Muscle layer of colon (tissue), 2 donors: ENCODE data around the gene CPT1B.
A peak's percentile ranks its signal among the peaks of the same experiment; 100 is the strongest.

Experiments used
- H3K27ac ChIP-seq: one replicate; pipeline ENCODE4 v1.7.0; 2013; ENCODE audit warnings: low read depth, mild to moderate bottlenecking, low read length, moderate library complexity
- H3K27me3 ChIP-seq, 2 donors: one replicate each; pipeline ENCODE4 v1.7.0; 2013; ENCODE audit warnings: low read length in 2 of 2, mild to moderate bottlenecking in 2 of 2; ENCODE audit not compliant: insufficient read depth in 2 of 2, control insufficient read depth in 1 of 2
- H3K36me3 ChIP-seq: one replicate; pipeline ENCODE4 v1.7.0; 2013; ENCODE audit warnings: mild to moderate bottlenecking, low read length; ENCODE audit not compliant: insufficient read depth
- H3K4me1 ChIP-seq: one replicate; pipeline ENCODE4 v1.7.0; 2013; ENCODE audit warnings: mild to moderate bottlenecking, low read length; ENCODE audit not compliant: insufficient read depth
- H3K4me3 ChIP-seq, 2 donors: one replicate each; pipeline ENCODE4 v1.7.0; 2013; ENCODE audit warnings: low read length in 2 of 2, low read depth in 1 of 2, mild to moderate bottlenecking in 1 of 2, moderate library complexity in 1 of 2
- H3K9ac ChIP-seq: one replicate; pipeline ENCODE4 v1.7.0; 2013; ENCODE audit warnings: low read length
- H3K9me3 ChIP-seq: one replicate; pipeline ENCODE4 v1.7.0; 2013; ENCODE audit warnings: mild to moderate bottlenecking, low read length
- donor health status: abdominal sarcoma.
- donor health status: Adenocarcinoma of cecum.

CPT1B gene

DNA sequence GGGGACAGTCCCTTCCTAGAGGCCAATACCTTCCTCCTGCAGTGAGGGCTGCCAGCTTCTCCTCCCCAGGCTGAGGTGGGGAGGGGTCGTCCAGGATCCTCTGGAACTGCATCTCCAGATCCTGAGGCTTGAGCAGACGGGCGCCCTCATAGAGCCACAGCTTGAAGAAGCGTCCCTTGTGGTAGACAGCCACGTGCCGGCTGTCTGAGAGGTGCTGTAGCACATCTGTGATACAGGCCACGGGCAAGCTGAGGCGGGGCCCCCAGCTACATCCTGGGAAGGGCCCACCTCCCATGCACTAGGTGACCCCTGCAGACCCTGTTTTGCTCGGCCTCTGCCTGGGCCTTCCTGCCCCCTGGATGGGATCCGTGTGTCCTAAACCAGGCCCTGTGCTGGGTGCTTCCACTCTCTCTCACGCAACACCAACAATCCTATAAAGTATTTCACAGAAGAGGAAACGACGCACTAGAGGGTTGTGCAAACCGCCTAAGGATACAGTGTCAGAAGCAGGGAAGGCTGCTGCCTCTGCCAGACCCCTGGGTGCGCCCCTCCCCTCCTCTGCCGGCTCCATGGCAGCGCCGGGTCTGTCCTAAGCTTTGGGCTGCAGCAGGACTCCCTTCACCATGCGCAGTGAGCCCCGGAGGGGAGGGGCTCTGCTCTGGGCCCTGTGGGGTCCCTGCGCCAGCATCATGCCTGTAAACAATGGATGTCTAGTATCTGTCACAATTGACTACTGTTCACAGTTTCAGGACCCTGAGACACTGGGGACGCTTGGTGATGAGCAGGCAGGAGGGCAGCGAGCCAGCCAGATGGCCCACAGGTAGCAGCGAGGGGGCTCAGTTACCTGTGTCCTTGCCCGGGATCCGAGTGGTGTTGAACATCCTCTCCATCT lies 4.5 kb downstream of the CPT1B start:
- peaks cover 0 to 15% of the 10 kb centered on the region in 2 donors for H3K27me3 ChIP-seq
- H3K4me1 ChIP-seq: peaks cover 7% of the 10 kb centered on the region
- no peak overlapping the region for H3K27ac ChIP-seq
- no peak overlapping the region for H3K9ac ChIP-seq
- H3K4me3 ChIP-seq: no peak overlapping the region
- no peaks in the 10 kb centered on the region for H3K36me3 ChIP-seq
- H3K9me3 ChIP-seq: no peaks in the 10 kb centered on the region

DNA sequence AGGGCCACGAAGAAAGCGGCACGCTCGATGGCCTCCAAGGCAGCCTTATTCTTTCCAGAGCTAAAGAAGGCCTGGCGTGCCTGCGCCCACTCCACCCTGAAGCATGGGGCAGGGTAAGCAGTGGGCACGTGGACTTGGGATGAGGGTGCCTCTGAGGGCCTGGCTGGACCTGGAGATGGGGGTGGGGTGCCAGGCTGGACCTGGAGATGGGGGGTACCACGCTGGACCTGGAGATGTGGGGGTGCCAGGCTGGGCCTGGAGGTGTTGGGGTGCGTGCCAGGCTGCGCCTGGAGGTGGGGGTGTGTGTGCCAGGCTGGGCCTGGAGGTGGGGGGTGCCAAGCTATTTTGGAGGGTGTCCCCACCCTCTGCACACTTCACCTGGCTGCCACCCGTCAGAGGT lies 5.3 kb downstream of the CPT1B start:
- Histone ChIP-seq H3K4me3 (no peak overlapping the region), H3K9me3 (no peaks in the 10 kb centered on the region), H3K4me1 (no peaks in the 10 kb centered on the region), H3K9ac (no peak overlapping the region), H3K27me3 (peaks cover 0 to 7% of the 10 kb centered on the region in 2 donors), H3K27ac (no peak overlapping the region), H3K36me3 (no peaks in the 10 kb centered on the region)

DNA sequence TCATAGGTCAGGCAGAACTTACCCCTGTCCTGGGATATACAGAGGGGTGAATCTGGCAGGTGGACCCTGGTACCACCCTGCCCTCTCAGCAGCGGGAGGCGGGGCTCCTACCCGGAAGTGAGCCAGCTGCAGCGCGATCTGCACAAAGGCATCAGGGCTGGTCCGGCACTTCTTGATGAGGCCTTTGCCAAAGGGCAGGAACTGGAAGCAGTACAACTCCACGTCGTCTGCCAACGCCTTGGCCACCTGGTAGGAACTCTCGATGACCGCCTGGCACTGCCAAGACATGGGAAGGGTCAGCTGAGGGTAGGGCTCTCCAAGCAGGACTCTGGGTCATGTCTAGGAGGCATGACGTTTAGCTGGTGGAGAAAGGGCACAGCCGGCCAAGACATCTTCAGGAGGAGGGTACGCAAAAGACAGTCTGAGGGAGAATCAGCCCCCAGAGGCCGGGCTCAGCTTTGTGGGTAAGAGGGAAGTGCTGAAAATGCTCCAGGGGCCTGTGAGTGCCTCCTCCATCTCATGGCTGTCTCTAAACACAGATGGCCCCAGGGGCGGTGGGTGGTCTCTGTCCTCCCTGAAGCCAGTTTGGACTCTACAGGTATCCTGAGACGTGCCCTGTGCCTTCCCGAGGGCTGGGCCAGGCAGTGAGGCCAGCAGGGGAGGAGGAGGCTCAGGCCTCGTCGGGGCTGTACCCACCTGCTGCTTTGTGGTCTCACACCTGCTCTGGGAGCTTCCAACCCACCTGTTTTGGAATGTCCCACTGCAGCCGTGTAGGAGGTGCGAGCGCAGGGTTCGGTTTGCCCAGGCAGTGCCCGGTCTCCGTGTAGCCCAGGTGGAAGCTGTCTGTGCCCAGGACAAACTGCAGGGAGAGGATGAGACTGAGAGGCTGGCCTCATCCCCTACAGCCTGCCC lies 6.7 kb downstream of the CPT1B start:
- H3K27me3 ChIP-seq: no peaks in the 10 kb centered on the region
- H3K4me3 ChIP-seq: no peak overlapping the region
- H3K9ac ChIP-seq: no peak overlapping the region
- no peaks in the 10 kb centered on the region for H3K36me3 ChIP-seq
- no peaks in the 10 kb centered on the region for H3K4me1 ChIP-seq
- H3K9me3 ChIP-seq: no peaks in the 10 kb centered on the region
- no peak overlapping the region for H3K27ac ChIP-seq

DNA sequence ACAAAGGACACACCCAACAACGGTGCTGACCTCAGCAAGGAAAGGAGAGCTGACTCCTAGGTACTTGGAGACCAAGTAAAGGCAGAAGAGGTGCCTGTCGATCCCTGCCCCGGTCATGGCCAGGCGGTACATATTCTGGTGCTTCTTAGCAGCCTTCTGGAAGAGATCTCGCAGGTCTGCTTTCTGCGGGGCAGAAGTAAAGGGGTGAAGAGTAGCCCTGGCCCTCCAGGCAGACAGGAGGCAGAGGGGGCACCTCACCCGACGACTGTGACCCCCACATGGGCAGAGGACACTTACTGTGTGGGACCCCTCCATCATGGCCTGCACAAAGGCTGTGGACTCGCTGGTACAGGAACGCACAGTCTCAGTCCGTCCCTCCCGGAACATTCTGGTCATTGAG lies 7.4 kb downstream of the CPT1B start:
- no peak overlapping the region for H3K27ac ChIP-seq
- H3K27me3 ChIP-seq: no peaks in the 10 kb centered on the region
- H3K9me3 ChIP-seq: no peaks in the 10 kb centered on the region
- H3K36me3 ChIP-seq: no peaks in the 10 kb centered on the region
- H3K9ac ChIP-seq: no peak overlapping the region
- no peak overlapping the region for H3K4me3 ChIP-seq
- H3K4me1 ChIP-seq: no peaks in the 10 kb centered on the region

DNA sequence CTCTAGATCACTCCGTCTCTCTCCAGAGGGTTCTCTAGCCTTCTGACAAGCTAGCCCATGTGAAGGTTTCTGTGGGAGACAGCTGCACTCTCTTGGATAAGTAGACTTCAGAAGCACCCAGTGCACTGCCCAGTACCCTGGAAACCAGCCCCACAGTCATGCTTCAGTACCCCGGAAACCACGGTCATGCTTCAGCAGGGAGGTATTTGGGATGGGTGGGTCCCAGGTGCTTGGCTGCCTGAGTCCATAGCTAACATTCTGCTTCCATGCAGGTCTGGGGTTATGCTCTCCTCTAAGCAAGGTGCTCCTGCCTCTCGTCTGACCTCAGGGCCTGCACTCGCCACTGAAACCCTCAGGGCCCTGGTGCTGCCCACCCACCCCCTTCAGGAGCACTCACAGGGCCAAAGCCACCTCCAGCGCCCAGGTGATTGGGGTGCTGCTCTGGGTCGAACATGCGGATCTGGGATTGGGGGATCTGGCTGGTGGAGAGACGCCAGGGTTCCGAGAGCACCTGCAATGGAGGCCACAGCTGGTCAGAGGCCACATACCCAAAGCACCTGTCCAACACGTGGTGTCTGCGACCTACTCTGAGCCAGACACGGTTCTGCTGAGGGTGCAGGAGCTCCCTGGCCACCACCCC lies 8.2 kb downstream of the CPT1B start:
- H3K9ac ChIP-seq: no peak overlapping the region
- no peaks in the 10 kb centered on the region for H3K4me1 ChIP-seq
- H3K27me3 ChIP-seq: no peaks in the 10 kb centered on the region
- no peaks in the 10 kb centered on the region for H3K36me3 ChIP-seq
- no peak overlapping the region for H3K4me3 ChIP-seq
- H3K27ac ChIP-seq: no peak overlapping the region
- no peaks in the 10 kb centered on the region for H3K9me3 ChIP-seq

DNA sequence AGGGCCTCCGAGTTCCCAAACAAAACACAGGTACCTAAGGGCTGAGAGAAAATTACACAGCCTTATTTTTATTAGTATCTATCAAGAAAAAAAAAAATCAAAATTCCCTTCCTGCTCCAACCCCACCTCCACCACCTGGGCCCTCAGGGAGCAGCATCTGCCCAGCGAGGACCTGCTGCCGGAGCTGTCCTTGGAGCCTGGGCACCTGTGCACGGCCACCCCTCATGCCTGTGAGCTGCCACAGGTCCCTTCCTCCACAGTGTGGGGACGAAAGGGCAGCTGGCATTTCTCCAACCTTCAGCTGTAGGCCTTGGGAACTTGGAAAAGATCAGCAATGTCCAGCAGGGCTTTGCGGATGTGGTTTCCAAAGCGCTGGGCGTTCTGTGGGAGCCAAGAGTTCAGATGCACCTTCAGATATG lies 9.2 kb downstream of the CPT1B start:
- Histone ChIP-seq H3K9ac (no peak overlapping the region), H3K36me3 (no peaks in the 10 kb centered on the region), H3K27ac (no peak overlapping the region), H3K9me3 (no peaks in the 10 kb centered on the region), H3K27me3 (no peaks in the 10 kb centered on the region), H3K4me3 (no peak overlapping the region), H3K4me1 (no peaks in the 10 kb centered on the region)

DNA sequence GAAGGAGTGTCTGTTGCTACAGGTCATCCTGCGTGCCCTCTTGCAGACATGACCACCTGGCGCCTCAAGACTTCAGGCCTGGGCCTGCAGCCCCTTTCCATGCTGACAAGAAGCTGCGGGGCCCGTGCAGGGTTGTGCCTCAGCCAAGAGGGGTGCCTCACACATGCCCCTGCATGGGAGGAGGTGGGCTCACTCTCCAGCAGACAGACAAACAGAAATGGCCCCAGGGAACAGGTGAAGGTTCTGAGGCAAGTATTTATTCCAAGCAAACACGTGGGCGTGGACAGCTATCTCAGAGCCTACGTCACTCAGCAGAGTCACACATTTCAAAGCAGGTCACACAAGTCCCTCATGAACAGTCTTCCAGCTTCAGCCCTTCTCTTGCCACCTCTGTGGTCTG lies 9.6 kb downstream of the CPT1B start:
- Histone ChIP-seq H3K27me3 (no peaks in the 10 kb centered on the region), H3K9ac (no peak overlapping the region), H3K4me3 (no peak overlapping the region), H3K36me3 (no peaks in the 10 kb centered on the region), H3K4me1 (peaks cover 3% of the 10 kb centered on the region), H3K9me3 (no peaks in the 10 kb centered on the region), H3K27ac (no peak overlapping the region)

DNA sequence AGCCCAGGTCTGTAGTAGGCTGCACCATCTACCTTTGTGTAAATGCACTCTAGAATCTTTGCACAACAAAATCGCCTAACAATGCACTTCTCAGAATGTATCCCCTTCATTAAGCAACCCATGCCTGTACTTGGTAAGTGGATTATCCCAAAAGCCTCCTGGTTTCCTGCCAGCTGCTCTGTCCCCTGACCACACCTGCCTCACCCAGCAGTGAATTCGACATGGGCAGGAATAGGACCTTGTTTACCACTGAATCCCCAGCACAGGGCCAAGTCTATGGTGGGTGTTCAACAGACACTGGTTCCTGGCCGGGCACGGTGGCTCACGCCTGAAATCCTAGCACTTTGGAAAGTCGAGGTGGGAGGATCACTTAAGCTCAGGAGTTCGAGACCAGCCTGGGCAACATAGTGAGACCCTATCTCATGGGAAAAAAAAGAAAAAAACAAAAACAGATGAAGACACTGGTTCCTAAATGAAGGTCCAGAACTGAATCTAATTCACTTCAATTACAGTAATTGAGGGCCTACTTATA lies 10.4 kb downstream of the CPT1B start:
- H3K4me1 ChIP-seq: peaks cover 9% of the 10 kb centered on the region
- H3K9me3 ChIP-seq: no peaks in the 10 kb centered on the region
- no peak overlapping the region for H3K27ac ChIP-seq
- no peak overlapping the region for H3K4me3 ChIP-seq
- H3K36me3 ChIP-seq: no peaks in the 10 kb centered on the region
- H3K9ac ChIP-seq: no peak overlapping the region
- H3K27me3 ChIP-seq: no peaks in the 10 kb centered on the region

DNA sequence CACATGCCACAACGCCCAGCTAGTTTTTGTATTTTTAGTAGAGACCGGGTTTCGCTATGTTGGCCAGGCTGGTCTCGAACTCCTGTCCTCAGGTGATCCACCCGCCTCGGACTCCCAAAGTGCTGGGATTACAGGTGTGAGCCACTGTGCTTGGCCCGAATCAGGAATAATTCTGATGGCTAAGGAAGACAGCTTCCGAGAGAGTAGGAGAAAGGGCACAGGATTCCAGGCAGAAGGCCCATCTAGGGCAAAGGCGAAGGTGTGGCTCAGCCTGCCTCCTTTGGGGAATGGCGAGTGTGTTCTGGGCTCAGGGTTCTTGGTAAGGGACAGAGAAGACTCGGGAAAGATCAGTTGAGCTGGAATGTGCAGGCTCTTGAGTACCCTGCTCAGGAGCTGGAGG lies 13.9 kb downstream of the CPT1B start:
- H3K9ac ChIP-seq: no peak overlapping the region
- H3K27me3 ChIP-seq: no peaks in the 10 kb centered on the region
- H3K4me1 ChIP-seq: peaks cover 9% of the 10 kb centered on the region
- H3K27ac ChIP-seq: no peak overlapping the region
- H3K36me3 ChIP-seq: no peaks in the 10 kb centered on the region
- H3K9me3 ChIP-seq: no peaks in the 10 kb centered on the region
- H3K4me3 ChIP-seq: no peak overlapping the region

DNA sequence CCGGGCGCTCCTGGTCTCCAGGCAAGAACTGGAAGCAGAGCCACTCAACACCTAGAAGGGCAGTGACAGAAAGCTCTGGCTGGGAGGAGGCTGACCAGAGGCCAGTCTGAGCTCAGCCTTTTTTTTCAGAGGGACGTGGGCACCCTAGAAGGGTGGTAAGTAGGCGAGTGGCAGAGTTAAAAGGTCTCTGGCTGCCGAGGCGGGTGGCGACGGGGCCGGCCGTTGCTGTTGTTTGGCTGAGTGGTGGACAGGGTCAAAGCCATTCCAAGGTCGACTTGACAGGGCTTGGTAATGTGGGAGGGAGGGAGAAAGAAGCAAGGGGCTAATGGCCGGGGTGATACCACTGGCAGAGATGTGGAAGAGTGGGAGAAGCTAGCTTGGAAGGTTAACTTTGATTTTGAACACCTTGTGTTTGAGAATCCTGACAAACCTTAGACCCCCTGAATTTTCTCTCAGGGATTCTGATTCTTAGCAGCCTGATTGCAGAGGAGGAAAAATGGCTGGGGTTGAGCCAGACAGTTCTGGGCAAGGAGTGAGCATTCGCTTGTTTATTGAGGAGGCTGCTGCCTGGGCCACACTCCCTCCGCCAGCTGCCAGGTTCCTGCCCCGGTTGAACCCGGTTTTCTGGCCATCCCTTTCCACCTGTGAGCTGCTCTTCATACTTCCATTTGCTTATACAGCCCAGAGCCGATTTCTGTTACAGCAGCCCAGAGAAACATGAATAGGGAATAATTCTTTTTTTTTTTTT lies 14.6 kb downstream of the CPT1B start:
- Histone ChIP-seq H3K9me3 (no peaks in the 10 kb centered on the region), H3K27ac (peak overlapping the region; percentile 61), H3K4me3 (peak overlapping the region; percentile 85 to 98), H3K4me1 (peaks cover 9% of the 10 kb centered on the region), H3K9ac (peak overlapping the region; percentile 57), H3K36me3 (no peaks in the 10 kb centered on the region), H3K27me3 (no peaks in the 10 kb centered on the region)
